GM23248 (cell line): ENCODE results near the gene TBL1XR1.

Experiments used
- EZH2 ChIP-seq: fragments of 200-600 bp; sonication (generic); IDR thresholded peaks from 2 replicates; pipeline ENCODE4 v1.6.1; 2018; ENCODE audit warnings: antibody characterized with exemption, mild to moderate bottlenecking; ENCODE audit not compliant: insufficient read depth, poor library complexity, severe bottlenecking
- EZH2phosphoT487 ChIP-seq: fragments of 200-600 bp; sonication (generic); IDR thresholded peaks from 2 replicates; pipeline ENCODE4 v1.6.1; 2018; ENCODE audit warnings: antibody characterized with exemption, moderate library complexity, mild to moderate bottlenecking, low read depth; ENCODE audit not compliant: insufficient read depth

GRCh38 chr3:177122183-177122856 is 75.0 kb downstream of the TBL1XR1 start:
- TF ChIP-seq EZH2 (no peak), EZH2phosphoT487 (no peak)
